ENCODE data around the gene ZFAND3.
"Not testable (repeated sequence)": the region's sequence is repeated elsewhere in the genome, so short reads cannot be mapped to it uniquely, and the experiment has no call there.

ZFAND3 gene

DNA sequence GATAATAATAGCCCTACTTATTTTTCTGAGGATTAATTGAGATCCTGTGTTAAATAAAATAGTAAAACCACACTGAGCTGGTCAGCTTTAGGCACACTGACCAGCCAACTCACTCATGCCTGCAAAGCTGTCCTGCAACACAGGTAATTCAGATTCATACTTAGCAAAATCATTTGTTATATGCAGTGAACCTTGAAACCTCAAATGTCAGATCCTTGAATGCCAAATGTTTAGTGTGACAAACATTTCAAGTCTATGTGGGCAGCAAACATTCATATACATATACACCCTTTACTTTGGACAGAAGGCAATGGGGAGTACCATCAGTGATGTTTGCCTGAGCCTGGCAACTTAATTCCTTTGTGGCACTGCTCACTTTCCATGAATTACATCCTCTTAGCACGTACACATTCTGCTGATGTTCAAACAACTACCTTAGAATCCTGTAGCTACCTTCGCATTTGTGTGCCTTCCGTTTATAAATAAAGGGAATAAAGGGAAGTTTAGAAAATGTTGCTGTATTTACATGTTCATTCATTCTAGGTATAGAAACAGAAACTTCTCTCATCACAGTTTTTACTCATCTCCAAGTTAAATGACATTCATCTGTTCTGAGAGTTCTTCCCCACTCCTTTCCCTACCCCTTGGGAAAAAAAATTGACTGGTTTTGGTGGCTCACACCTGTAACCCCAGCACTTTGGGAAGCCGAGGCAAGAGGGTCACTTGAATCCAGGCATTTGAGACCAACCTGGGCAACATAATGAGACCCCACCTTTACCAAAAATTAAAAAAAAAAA, 140.8 kb downstream of the ZFAND3 start:
- no peaks in the 10 kb centered on the region for H3K9me3 Mint-ChIP-seq (ENCODE audit: low read depth)

DNA sequence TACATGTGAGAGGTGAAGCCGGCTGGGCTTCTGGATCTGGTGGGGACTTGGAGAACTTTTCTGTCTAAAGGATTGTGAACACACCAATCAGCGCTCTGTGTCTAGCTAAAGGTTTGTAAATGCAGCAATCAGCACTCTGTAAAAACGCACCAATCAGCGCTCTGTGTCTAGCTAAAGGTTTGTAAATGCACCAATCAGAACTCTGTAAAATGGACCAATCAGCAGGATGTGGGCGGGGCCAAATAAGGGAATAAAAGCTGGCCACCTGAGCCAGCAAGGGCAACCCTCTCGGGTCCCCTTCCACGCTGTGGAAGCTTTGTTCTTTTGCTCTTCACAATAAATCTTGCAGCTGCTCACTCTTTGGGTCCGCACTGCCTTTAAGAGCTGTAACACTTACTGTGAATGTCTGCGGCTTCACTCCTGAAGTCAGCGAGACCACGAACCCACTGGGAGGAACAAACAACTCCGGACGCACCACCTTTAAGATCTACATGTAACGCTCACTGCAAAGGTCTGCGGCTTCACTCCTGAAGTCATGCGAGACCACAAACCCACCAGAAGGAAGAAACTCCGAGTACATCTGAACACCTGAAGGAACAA, 143.1 kb downstream of the ZFAND3 start:
- peak overlapping the region; percentile 64 for H3K27ac Mint-ChIP-seq
- H3K4me3 Mint-ChIP-seq: peak overlapping the region; percentile 73

More for the DNA sequence above, 140.8 kb downstream of the ZFAND3 start:
- Mint-ChIP-seq H3K36me3 (peaks cover 11% of the 10 kb centered on the region), H3K27me3 (no peaks in the 10 kb centered on the region), H3K4me1 (ENCODE audit: low read depth) (peaks cover 63% of the 10 kb centered on the region), H3K27ac (no peak overlapping the region), H3K4me3 (no peak overlapping the region)

DNA sequence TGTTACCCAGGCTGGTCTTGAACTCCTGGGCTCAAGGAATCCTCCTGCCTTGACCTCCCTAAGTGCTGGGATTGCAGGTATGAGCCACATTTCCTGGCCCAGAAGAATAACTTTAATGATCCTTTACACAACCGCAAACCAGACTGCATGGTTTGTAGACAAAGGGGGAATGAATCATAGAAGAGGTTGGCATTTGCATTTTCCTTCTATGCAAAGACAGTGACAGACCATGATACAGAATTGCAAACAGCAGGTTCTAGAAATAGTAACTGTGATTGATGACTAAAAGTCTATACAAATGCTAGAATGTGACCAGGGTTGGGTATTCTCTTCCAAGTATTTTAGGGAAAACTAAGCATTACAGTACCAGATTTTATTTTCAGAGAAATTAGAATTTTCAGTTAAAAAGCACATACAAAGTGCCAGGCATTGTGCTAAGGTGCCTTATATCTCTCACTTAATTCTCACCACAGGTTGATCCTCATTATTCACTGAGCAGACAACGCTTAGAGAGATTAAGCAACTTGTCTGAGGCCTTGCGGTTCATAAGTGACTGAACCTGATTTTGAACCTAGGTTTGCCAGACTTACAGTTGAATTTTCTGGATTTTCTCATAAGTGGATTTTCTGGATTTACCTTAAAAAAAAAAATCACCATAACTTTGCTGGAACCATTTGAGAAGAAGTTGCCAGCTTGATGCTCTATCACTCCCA, 146.6 kb downstream of the ZFAND3 start:
- Mint-ChIP-seq H3K4me3 (peak overlapping the region; percentile 24), H3K27me3 (no peaks in the 10 kb centered on the region), H3K36me3 (peaks cover 33% of the 10 kb centered on the region), H3K27ac (peak overlapping the region; percentile 51), H3K9me3 (ENCODE audit: low read depth) (peaks cover 12% of the 10 kb centered on the region), H3K4me1 (ENCODE audit: low read depth) (peaks cover 76% of the 10 kb centered on the region)

More for the DNA sequence above, 143.1 kb downstream of the ZFAND3 start:
- H3K36me3 Mint-ChIP-seq: peaks cover 19% of the 10 kb centered on the region
- H3K4me1 Mint-ChIP-seq (ENCODE audit: low read depth): peaks cover 80% of the 10 kb centered on the region
- H3K9me3 Mint-ChIP-seq (ENCODE audit: low read depth); H3K27me3 Mint-ChIP-seq: not testable (repeated sequence)

DNA sequence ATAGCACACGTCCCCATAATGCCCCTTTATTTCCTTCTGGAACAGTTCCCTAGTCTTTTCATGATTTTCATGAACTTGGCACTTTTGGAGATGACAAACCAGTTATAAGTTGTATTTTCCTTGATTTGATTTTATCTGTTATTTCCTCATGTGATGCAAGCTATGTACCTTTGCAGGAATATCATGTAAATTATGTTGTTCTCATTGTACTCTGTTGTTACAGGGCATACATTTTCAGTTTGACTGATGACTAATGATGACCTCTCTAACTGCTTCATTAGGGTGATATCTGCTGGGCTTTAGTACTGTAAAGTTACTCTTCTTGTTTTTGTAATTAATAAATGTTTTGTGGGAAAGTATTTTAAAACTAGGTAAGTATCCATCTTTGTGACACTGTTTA, 147.3 kb downstream of the ZFAND3 start:
- peaks cover 33% of the 10 kb centered on the region for H3K36me3 Mint-ChIP-seq

DNA sequence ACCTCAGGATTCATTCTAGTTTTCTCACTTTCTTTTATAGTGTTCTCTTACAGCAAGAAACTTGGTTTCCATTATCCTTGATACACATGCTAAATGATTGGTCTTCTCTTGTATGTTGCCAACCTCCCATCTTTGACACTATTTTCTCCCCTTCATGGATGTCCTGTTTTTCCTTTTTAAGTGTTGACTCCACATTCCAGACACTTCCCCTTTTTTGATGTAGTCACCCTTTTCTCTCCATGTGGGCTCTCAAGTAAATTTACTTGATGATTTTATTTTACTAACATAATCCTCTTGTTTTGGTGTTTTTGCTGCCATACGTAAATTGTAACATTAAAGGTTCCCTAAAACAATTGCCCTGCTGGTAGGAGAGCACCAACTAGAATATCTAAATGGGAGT, 148.1 kb downstream of the ZFAND3 start:
- Mint-ChIP-seq H3K9me3 (ENCODE audit: low read depth) (peaks cover 12% of the 10 kb centered on the region), H3K27ac (no peak overlapping the region), H3K4me1 (ENCODE audit: low read depth) (peaks cover 74% of the 10 kb centered on the region), H3K4me3 (no peak overlapping the region), H3K27me3 (no peaks in the 10 kb centered on the region), H3K36me3 (peaks cover 33% of the 10 kb centered on the region)

More for the DNA sequence above, 147.3 kb downstream of the ZFAND3 start:
- Mint-ChIP-seq H3K27me3 (no peaks in the 10 kb centered on the region), H3K4me3 (no peak overlapping the region), H3K4me1 (ENCODE audit: low read depth) (peaks cover 75% of the 10 kb centered on the region), H3K27ac (no peak overlapping the region), H3K9me3 (ENCODE audit: low read depth) (peaks cover 12% of the 10 kb centered on the region)

DNA sequence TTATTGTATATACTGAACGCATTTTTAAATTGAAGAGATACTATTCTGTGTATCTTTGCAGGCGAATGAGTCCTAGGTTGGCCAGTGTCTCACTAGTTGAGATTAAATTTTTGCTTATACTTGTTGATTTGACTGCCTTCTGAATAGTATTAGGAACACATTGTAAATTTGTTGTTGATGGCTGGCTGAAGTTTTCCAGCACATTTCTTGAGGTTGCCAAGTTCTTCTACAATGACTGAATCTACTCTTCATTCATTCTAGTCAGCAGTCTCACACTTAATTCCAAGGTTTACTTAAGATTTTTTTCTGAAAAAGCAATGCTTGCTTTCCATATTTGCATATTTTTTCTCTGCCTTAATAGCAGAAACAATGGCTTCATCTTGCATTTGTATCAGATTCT, 151.7 kb downstream of the ZFAND3 start:
- Mint-ChIP-seq H3K4me1 (ENCODE audit: low read depth) (peaks cover 42% of the 10 kb centered on the region), H3K27ac (peak overlapping the region; percentile 5), H3K36me3 (peaks cover 25% of the 10 kb centered on the region), H3K9me3 (ENCODE audit: low read depth) (peaks cover 12% of the 10 kb centered on the region), H3K4me3 (peak overlapping the region; percentile 27), H3K27me3 (no peaks in the 10 kb centered on the region)

GRCh38 chr6:37971711-37972390, 152.3 kb downstream of the ZFAND3 start:
- Mint-ChIP-seq H3K9me3 (ENCODE audit: low read depth) (peaks cover 12% of the 10 kb centered on the region), H3K27me3 (no peaks in the 10 kb centered on the region), H3K36me3 (peaks cover 23% of the 10 kb centered on the region), H3K27ac (no peak overlapping the region), H3K4me1 (ENCODE audit: low read depth) (peaks cover 43% of the 10 kb centered on the region), H3K4me3 (no peak overlapping the region)

GRCh38 chr6:37972994-37973757, 153.6 kb downstream of the ZFAND3 start:
- H3K4me3 Mint-ChIP-seq: no peak overlapping the region

DNA sequence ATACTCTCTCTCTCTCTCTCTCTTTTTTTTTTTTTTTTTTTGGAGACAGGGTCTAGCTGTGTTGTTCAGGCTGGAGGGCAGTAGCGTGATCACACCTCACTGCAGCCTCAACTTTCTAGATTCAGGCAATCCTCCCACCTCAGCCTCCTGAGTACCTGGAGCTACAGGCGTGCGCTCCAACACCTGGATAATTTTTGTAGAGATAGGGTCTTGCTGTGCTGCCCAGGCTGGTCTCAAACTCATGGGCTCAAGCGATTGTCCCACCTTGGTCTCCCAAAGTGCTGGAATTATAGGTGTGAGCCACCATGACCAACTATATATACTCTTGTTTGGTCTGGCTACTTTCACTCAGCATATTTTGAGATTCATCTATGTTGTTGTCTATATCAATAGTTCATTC, 154.9 kb downstream of the ZFAND3 start:
- Mint-ChIP-seq H3K27me3 (no peaks in the 10 kb centered on the region), H3K4me3 (no peak overlapping the region), H3K27ac (no peak overlapping the region), H3K9me3 (ENCODE audit: low read depth) (no peaks in the 10 kb centered on the region), H3K4me1 (ENCODE audit: low read depth) (peaks cover 48% of the 10 kb centered on the region), H3K36me3 (peaks cover 9% of the 10 kb centered on the region)

More at GRCh38 chr6:37972994-37973757, 153.6 kb downstream of the ZFAND3 start:
- Mint-ChIP-seq H3K9me3 (ENCODE audit: low read depth) (peaks cover 7% of the 10 kb centered on the region), H3K4me1 (ENCODE audit: low read depth) (peaks cover 41% of the 10 kb centered on the region), H3K36me3 (peaks cover 16% of the 10 kb centered on the region), H3K27me3 (no peaks in the 10 kb centered on the region), H3K27ac (peak overlapping the region; percentile 41)

DNA sequence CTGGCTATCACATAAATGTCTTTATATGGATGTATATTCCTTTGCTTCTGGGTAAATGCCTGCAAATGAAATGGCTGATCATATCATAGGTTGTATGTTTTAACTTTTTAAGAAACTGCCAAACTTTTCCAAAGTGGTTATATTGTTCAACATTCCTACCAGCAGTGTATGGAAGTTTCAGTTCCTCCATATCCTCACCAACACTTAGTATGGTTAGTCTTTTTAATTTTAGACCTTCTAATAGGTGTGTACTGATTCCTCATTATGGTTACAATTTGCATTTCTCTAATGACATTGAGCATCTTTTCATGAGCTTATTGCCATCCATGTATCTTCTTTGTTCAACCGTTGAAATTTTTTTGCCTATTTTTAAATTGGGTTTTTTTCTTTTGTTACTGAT, 155.4 kb downstream of the ZFAND3 start:
- Mint-ChIP-seq H3K9me3 (ENCODE audit: low read depth) (no peaks in the 10 kb centered on the region), H3K4me1 (ENCODE audit: low read depth) (peaks cover 52% of the 10 kb centered on the region), H3K4me3 (no peak overlapping the region), H3K36me3 (peaks cover 7% of the 10 kb centered on the region), H3K27me3 (no peaks in the 10 kb centered on the region), H3K27ac (no peak overlapping the region)

- no peak overlapping the region for H3K4me3 Mint-ChIP-seq
- no peaks in the 10 kb centered on the region for H3K27me3 Mint-ChIP-seq
These were observed 158.2 kb downstream of the ZFAND3 start for GRCh38 chr6:37977715-37978114.

DNA sequence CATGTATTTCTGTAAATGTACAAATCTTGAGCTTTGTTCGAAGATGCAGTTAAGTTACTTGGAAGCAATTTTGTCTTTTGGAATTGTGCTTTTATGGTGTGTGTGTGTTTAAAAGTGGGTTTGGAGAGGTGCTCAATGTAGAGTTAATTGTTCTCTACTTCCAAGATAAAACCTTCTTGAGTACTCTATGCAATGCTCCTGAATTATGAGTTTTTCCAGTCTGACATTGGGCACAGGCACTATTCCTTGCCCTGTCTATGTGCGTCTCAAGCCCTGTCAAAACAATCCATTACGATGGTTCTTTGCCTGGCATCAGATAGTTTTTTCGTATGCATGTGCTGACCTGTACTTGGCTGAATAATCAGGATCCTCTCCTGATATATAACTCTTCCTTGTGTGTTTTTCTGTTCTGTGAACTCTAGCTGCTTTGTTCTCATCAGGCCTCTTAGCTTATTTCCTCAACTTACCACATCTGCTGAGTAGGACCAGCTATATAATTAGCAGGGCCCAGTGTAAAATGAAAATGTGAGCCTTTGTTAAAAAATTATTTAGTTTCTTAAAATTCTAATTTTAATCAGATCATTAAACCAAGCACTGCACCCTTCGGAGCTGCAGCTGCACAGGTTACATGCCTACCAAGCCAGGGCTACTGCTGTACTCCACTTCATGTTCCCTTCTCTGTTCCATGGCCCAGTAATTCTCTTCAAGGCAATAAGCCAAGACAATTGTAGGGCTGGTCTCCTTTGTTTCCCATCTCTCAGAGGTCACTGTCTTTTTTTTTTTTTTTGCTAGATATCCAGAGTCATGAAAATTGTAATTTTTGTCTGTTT, 160.1 kb downstream of the ZFAND3 start:
- H3K4me1 Mint-ChIP-seq (ENCODE audit: low read depth): peaks cover 62% of the 10 kb centered on the region
- H3K4me3 Mint-ChIP-seq: no peak overlapping the region
- no peaks in the 10 kb centered on the region for H3K27me3 Mint-ChIP-seq
- no peaks in the 10 kb centered on the region for H3K9me3 Mint-ChIP-seq (ENCODE audit: low read depth)
- peaks cover 6% of the 10 kb centered on the region for H3K36me3 Mint-ChIP-seq
- peak overlapping the region; percentile 2 for H3K27ac Mint-ChIP-seq

More at GRCh38 chr6:37977715-37978114, 158.2 kb downstream of the ZFAND3 start:
- Mint-ChIP-seq H3K9me3 (ENCODE audit: low read depth) (no peaks in the 10 kb centered on the region), H3K4me1 (ENCODE audit: low read depth) (peaks cover 53% of the 10 kb centered on the region), H3K36me3 (peaks cover 7% of the 10 kb centered on the region), H3K27ac (no peak overlapping the region)

GRCh38 chr6:37980222-37980595, 160.7 kb downstream of the ZFAND3 start:
- Mint-ChIP-seq H3K4me1 (ENCODE audit: low read depth) (peaks cover 66% of the 10 kb centered on the region), H3K27me3 (no peaks in the 10 kb centered on the region), H3K9me3 (ENCODE audit: low read depth) (no peaks in the 10 kb centered on the region), H3K36me3 (peaks cover 6% of the 10 kb centered on the region), H3K27ac (peak overlapping the region; percentile 2), H3K4me3 (no peak overlapping the region)

Data from activated naive CD8-positive, alpha-beta T cell (primary cell).